Activated T-cell treated with anti-CD3 and anti-CD28 coated beads for 4 hours (primary cell): ENCODE results near the gene PODN.

Source experiments
- DNase-seq: peaks from one replicate; pipeline ENCODE4 v3.0.0-alpha.2; 2020

The PODN gene

DNA sequence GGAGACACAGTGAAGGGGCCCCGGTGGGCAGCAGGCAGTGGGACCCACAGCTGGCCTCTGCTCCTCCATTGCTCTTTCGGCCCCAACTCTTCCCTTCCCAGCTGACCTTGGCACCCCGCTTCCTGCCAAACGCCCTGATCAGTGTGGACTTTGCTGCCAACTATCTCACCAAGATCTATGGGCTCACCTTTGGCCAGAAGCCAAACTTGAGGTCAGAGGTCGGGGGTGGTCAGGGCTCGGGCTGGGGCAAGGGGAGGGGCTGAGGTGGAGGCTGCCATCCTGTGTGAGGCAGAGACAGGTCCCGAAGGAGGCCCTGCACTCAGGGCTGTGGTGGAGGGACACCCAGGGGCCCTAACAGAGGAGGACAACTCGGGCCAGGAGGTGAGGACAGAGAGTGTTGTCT lies 13.7 kb downstream of the PODN start:
- DNase-seq = no peak

- no peak for DNase-seq
Observed at GRCh38 chr1:53076165-53076564, 14.2 kb downstream of the PODN start.

DNA sequence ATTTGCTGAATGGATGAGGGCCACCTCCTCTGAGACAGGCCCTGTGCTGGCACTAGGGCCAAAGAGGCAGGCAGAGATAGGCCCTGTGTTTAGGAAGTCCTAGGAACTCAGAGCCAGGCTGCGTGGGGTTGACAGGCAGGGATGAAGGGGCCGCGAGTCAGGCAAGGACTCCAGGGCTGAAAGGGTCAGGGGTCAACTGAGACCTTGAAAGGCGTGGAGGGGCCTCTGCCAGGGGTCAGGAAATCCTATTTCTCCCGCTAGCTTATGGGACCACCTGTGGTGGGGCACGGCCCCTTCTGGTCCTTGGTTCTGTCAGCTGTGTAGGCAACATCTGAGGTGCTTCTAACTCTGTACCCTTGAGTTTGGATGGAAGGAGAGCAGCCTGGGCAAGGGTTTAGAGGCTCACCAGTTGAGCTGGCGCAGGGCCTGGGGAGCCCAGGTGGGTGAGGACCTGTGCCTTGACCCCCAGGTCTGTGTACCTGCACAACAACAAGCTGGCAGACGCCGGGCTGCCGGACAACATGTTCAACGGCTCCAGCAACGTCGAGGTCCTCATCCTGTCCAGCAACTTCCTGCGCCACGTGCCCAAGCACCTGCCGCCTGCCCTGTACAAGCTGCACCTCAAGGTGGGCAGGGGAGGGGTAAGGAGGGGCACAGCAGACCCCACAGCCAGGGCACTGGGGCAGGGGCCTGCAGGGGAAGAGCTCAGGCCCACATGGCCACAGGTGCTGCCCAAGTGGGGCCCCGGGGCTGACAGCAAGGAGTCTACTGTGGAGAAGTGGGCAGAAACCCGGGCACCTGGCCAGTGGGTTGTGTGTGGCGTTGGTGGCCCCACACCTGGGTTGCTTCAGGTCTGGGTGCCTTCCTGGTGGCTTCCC lies 14.9 kb downstream of the PODN start:
- no peak for DNase-seq

GRCh38 chr1:53077599-53077965 lies 15.6 kb downstream of the PODN start:
- DNase-seq = no peak

GRCh38 chr1:53078333-53079101 lies 16.5 kb downstream of the PODN start:
- no peak for DNase-seq

DNA sequence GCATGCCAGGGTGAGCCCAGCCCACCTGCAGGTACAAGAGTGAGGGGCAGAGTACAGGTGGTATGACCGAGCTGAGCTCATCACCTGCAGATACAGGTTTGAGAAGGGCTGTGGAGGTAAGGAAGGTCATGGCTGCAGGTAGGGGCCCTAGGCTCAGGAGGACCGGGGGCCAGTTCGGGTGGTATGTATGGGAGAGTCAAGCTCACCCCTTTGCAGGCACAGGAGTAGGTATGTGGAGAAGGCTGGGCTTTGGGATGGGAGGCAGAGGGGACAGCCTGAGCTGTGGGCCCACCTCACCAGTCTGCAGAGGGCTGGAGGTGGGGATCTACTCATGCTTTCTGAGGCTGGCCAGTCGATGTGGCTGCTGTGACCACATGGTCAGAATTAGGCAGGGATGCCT lies 17.2 kb downstream of the PODN start:
- no peak for DNase-seq

- DNase-seq = no peak
Observed at GRCh38 chr1:53080041-53080440, 18.0 kb downstream of the PODN start.

- no peak for DNase-seq
Observed at GRCh38 chr1:53080769-53081168, 18.8 kb downstream of the PODN start.

GRCh38 chr1:53081384-53082066 lies 19.5 kb downstream of the PODN start:
- no peak for DNase-seq

DNA sequence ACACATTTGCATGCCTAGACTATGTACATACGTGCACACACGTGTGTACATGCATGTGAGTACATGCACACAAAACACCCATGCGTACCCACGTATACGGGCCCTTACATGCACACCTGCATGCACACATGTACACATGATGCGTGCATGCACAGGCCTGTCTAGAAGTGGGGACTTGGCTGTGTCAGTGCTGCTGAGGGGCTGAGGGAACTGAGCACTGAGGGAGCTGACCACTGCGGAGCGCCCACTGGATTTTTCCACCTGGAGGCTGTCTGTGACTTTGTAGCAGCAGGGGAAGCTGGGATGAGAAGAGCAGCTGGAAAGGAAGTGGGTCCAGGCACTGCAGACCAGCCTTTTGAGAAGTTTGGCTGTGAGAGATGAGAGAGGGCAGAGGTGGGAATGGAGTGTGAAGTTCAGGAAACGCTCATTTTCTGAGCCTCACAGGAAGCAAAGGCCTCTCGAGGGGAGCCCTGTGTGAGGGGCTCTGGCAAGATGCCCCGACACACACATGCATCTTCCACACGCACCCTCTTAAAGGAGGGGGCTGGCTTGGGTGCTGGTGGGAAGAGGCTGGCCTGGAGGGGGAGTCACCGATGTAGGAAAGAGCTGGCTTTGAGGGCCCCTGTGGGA lies 20.9 kb downstream of the PODN start:
- DNase-seq = no peak

GRCh38 chr1:53083636-53084588 lies 21.9 kb downstream of the PODN start:
- no peak for DNase-seq

GRCh38 chr1:53084589-53084971 lies 22.6 kb downstream of the PODN start:
- DNase-seq = no peak

DNA sequence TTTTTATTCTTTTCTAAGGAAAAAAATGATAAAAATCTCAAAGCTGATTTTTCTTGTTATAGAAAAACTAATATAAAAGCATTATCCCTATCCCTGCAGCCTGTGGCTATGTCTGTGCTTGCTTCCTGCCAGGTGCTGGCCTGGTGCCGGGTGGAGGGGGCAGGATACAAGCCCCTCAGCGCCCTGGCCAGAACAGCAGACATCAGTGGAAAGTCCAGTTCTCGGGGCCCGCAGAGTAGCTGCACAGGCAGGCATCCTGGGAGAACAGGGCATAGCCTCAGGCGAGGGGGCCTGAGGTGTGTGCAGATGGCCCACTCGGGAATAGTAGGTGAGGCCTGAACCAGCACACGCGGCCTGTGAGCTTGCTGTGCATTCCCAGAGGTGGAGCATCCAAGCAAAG lies 23.4 kb downstream of the PODN start:
- no peak for DNase-seq

DNA sequence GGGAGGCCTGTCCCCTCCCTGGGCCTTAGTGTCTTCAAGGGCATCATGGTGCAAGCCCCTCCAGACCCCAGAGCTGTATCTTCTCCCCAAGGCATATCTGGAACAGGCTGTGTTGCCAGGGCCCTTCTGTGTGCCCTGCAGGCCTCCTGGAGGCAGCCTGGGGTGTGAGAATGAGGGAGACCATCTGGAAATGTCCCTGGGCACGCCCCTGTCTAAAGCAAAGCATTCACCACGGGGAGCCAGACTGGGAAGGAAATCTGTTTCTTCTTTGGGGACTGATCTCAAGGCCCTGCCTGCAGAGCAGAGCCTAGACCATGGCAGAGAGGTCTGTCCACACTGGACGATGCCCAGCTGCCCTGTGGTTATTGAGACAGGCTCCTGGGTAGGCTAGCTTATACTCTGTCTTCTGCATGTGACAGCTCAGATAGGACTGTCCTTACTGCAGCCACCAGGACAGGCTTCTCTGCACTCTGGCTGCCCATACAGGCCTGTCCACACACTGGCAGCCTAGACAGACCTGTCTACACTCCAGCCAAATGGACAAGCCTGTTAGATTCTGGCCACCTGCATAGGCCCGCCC lies 24.6 kb downstream of the PODN start:
- no peak for DNase-seq

GRCh38 chr1:53087332-53088285 lies 25.6 kb downstream of the PODN start:
- DNase-seq = no peak

GRCh38 chr1:53088616-53089300 lies 26.7 kb downstream of the PODN start:
- no peak for DNase-seq

- no peak for DNase-seq
Observed at GRCh38 chr1:53089478-53090226, 27.6 kb downstream of the PODN start.

GRCh38 chr1:53090227-53091147 lies 28.5 kb downstream of the PODN start:
- no peak for DNase-seq
